VCaP (cell line): ENCODE measurements around the gene TFCP2L1.

Experiments
- H3K27ac ChIP-seq: fragments of 450-650 bp; 2 replicates; pipeline ENCODE4 v1.5.1; 2017
- TF ChIP-seq, protein P1 (sequence below): fragments of 450-650 bp; conservative IDR thresholded peaks from 2 replicates; pipeline ENCODE4 v1.5.1; 2017; ENCODE audit warnings: mild to moderate bottlenecking, moderate library complexity

Gene TFCP2L1

DNA sequence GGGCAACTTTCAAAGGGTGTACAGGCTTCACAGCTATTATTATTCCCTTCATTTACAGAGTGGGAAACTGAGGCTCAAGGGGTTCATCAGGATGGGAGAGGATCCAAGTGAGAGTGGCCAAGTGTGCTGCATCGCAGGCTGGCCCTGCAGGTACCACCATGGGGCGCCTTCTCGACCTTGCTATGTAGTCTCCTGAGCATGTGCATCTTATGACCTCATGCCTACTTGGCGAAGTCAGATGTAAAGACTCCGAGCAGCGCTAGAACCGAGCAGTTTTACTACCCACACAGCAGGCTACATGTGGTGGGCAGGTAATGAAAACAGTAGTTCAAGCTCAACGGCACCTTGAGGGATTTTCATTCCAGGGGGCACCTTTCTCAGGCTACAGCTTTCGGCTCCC is 42.0 kb downstream of the TFCP2L1 start:
- H3K27ac ChIP-seq, result no peak overlapping the region
- TF ChIP-seq, protein P1, sequence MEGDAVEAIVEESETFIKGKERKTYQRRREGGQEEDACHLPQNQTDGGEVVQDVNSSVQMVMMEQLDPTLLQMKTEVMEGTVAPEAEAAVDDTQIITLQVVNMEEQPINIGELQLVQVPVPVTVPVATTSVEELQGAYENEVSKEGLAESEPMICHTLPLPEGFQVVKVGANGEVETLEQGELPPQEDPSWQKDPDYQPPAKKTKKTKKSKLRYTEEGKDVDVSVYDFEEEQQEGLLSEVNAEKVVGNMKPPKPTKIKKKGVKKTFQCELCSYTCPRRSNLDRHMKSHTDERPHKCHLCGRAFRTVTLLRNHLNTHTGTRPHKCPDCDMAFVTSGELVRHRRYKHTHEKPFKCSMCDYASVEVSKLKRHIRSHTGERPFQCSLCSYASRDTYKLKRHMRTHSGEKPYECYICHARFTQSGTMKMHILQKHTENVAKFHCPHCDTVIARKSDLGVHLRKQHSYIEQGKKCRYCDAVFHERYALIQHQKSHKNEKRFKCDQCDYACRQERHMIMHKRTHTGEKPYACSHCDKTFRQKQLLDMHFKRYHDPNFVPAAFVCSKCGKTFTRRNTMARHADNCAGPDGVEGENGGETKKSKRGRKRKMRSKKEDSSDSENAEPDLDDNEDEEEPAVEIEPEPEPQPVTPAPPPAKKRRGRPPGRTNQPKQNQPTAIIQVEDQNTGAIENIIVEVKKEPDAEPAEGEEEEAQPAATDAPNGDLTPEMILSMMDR, result no peak

DNA sequence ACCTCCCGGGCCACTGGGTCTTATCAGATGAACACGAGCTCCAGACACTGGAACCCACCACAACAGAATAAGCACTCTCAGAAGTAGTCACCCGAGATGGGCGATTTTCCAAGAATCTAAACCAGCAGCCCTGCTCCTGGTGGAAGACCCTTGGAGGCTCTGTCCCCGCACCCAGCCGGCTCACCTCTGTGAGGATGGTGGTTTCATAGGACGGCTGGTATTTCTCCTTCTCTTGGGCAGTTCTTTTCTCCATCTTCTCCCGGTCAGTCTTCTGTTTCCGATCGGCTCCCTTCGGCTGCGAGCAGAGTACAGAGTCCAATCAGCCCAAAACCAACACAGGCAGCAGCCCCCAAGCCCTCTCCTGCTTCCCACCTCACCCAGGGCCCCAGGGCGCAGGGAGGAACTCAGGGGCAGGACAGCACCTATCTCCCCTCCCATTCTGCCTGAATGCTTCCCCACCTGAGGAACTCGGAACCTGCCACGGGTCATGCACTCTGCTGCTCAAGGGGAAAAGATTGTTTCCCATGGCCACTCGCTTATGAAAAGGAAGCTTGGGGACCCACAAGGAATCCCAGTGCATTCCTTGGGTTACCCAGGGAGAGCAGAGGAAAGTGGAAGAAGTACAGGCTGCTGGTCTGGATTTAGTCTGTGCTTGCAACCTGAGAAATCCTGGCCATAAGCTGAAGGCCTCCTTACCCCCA is 42.7 kb downstream of the TFCP2L1 start:
- TF ChIP-seq, protein P1, result no peak
- no peak overlapping the region for H3K27ac ChIP-seq

DNA sequence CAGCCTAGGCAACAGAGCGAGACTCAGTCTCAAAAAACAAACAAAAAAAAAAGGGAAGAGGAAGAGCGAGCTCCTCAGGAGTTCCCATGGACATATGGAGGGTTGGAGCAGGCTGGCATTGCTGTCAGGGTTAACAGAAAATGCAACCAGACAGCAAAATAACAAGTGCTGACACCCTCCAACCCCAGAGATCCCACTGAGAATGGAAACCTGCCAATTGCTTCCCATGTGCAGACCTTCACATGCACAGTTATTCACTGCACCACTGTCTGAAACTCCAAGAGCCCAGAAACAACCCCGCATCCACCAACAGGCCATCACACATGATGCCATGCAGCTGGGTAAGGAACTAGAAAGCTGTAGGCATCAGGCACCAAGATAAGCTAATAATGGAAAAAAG is 43.5 kb downstream of the TFCP2L1 start:
- TF ChIP-seq, protein P1, result no peak
- no peak overlapping the region for H3K27ac ChIP-seq

DNA sequence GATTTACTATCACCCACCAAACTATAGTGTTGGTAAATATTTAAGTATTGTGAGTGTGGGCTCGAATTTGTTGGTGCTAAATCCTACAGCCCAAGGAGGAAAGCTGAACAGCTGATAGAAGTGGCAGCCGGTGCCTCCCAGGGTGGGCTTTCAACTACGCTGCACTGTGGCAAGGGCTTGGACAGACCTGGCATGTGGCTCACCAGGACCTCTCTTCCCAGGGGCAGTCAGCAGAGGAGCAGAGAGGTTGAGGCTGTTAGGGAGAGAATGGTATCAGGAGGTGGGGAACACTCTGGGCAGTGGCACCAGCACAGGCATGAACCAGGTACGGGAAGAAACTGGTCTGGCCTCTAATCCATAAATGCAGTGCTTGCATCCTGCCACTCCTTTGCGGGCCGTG is 44.6 kb downstream of the TFCP2L1 start:
- TF ChIP-seq, protein P1, result no peak
- H3K27ac ChIP-seq, result no peak overlapping the region

DNA sequence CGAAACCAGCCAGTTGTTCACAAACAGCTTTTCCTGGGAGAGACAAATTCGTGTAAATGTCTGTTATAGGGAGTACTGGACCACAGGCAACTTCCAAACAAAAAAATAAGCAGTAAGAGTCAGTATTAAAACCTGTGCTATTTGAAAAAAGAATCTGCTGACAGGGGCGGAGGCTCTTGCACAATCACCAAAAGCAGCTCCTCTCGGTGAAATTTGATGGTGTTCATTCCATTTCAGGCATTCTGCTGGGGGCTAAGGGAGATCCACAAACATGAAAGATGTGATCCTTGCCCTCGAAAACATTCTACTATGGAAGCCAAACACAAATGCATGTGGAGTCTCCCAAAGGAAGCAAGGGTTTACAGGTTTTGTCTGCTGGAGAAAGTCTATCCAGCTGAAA is 45.0 kb downstream of the TFCP2L1 start:
- H3K27ac ChIP-seq, result no peak overlapping the region
- TF ChIP-seq, protein P1, result no peak

DNA sequence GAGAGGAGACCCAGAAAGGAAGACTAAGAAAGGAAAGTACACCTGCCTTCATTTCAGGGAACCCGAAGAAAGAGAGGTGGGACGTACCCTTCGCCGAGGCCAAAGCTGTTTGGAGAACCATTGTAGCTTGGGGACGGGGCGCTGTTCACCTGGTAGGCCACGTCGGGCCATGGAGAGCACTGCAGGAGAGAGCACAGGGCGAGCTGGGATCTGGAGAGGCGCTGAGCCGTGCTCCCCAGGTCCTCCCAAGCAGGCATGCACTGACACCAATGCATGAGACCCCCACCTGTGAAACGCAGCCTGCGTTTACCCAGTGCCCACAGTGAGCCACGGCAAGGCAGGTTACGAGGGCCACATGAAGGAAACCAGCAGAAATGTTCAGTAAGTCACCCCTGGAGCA is 45.5 kb downstream of the TFCP2L1 start:
- H3K27ac ChIP-seq, result no peak overlapping the region
- TF ChIP-seq, protein P1, result no peak

DNA sequence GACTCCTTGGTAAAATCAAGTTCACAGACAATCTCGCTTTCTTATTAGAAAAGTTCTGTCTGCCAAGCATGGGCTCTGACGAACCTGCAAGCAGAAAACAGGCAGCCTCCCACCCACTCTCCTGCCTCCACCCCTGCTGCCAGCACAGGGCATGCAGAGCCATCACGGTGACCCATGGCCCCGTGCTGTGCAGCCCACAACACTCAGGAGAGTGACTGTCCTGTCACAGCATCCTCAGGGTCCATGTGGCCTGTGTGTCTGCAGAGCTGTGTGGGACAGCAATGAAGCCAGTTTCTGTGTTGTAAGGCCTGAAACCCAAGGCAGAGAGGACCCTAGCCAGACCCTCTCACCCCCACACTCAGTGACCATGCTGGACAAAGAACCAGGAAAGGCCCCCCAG is 46.2 kb downstream of the TFCP2L1 start:
- TF ChIP-seq, protein P1, result no peak
- H3K27ac ChIP-seq, result no peak overlapping the region
